Stimulated activated CD4-positive, alpha-beta T cell treated with anti-CD3 and anti-CD28 coated beads, Interleukin-15, amount 100 ng/mL, for 1 hour (primary cell): ENCODE measurements around the gene PITPNM3.
"Not testable (repeated sequence)": the region's sequence is repeated elsewhere in the genome, so short reads cannot be mapped to it uniquely, and the experiment has no call there.

Experiments used
- DNase-seq, 2 donors: peaks; one replicate each; pipeline ENCODE4 v3.0.0-alpha.2; 2020; ENCODE audit warnings: low read depth in 1 of 2, low spot score in 1 of 2

Gene PITPNM3

GRCh38 chr17:6502142-6502541 lies 54.2 kb downstream of the PITPNM3 start:
- no peak for DNase-seq

DNA sequence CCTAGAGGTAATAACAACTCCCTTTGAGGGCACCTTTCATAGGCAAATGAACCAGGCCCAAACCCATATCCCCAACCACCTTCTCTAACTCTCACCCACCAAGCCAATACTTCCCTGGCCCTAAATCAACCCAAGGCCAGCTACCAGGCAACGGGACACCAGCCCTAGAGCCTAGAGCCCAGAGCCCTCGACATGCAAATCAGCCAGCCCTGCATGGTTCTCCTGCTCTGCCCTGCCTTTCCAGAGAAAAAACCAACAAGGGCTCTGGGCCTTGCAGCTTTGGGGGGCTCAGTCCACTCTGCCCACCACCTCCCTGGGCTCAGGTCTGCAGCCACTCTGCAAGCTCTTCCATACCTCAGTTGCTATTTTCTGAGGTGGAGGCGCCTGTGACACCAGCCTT lies 55.0 kb downstream of the PITPNM3 start:
- DNase-seq, result no peak

GRCh38 chr17:6498901-6499540 lies 57.3 kb downstream of the PITPNM3 start:
- DNase-seq, result no peak

DNA sequence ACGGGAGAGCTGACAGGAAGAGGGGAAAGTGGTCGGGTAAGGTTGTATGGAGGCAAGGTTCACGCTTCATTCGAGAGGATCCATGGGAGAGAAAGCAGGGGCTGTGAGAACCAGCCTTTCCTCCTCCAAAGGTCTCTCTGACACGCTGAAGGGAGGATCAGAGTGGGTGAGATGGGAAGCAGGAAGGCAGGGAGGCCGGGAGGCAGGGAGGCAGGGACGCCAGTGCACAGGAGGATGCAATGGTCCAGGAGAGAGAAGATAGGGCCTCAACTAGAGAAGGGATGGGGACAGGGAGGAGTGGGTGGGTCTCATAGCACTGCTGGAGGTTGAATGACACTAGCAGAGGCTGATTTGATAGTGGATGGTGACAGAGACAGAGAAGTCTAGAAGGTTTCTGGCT lies 58.0 kb downstream of the PITPNM3 start:
- DNase-seq, result no peak

DNA sequence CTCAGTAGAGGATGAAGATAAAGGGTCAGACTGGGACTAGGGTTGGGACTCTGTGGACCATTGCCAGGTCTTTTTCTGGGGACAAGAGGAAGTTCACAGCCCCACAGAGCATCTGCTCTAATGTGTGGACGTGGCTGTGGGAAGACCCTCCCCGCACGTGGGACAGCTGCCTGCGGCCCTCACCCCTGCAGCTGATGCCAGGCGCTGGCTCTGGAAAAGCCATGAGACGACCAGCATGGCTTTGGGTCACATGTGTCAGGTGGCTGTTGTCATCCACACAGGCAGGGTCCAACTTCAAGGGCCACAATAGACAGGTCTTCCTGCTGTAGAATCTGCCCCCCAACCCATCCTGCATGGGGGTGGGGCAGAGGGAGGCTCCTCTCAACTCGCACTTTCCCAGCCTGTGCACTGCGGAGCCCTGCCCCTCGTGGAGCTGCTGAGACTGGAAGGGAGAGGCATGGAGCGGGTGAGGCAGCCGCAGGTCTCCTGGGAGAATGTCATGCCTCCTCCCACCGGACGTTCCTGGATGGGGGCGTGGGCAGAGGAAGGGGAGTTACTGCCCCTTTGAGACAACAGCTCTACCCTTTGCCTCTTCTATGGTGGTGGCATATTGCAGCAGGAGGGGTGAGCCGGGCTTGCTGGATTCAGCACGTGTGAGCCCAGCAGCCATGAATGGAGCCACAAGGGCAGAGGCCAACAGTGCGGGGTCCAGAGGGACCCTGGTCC lies 58.7 kb downstream of the PITPNM3 start:
- no peak for DNase-seq

DNA sequence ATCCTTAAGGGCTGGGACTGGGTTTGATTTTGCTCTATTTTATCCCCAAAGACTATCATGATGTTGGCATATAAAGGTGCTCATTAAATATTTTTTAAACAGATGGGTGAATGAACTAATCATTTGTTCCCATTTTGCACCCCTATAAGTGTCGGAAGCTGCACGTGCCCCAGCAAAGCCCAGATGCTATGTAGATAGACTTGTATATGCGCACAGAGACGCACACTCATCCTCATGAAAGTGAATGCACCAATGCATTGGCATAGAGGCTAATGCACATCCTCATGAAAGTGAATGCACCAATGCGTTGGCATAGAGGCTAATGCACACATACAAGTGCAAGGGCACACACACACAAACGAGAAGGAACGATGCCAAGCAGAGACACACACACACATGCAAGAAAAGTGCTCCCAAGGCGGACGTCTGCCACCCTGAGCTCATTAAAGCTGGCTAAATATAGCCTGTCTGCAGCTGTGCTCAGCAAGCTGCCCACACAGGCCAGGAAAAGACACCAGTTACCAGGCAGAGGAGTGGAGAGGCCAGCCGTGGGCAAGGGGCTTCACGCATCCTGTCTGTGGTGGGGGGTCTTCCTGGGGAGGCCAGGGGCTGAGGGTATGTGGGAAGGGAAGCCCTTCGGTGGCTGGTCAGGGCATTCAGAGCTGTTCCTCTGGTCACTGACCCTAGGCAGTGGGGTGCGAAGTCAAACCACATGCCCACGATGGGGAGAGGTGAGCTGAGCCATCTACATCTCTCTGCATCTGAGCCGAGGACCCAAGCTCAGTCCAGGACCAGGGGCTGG lies 59.5 kb downstream of the PITPNM3 start:
- DNase-seq, result no peak

DNA sequence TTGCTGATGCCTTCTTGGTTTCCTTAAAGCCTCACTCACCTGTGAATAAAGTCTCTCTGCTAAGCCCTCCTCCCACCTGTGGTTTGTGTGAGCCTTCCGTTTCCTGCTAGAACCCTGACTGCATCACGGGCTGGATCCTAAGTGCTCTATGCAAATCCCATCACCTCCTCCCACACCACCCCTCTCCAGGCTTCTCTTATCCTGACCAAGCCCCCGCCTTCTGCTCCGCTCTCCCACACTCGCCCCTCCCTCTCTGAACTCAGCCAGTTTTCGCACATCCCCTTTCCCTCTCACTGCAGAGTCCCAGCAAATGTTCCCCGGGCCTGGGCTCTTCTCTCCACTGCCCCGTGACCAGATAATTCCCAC lies 60.3 kb downstream of the PITPNM3 start:
- no peak for DNase-seq

GRCh38 chr17:6495450-6496115 lies 60.8 kb downstream of the PITPNM3 start:
- no peak for DNase-seq

GRCh38 chr17:6494239-6494941 lies 62.0 kb downstream of the PITPNM3 start:
- DNase-seq, result no peak

DNA sequence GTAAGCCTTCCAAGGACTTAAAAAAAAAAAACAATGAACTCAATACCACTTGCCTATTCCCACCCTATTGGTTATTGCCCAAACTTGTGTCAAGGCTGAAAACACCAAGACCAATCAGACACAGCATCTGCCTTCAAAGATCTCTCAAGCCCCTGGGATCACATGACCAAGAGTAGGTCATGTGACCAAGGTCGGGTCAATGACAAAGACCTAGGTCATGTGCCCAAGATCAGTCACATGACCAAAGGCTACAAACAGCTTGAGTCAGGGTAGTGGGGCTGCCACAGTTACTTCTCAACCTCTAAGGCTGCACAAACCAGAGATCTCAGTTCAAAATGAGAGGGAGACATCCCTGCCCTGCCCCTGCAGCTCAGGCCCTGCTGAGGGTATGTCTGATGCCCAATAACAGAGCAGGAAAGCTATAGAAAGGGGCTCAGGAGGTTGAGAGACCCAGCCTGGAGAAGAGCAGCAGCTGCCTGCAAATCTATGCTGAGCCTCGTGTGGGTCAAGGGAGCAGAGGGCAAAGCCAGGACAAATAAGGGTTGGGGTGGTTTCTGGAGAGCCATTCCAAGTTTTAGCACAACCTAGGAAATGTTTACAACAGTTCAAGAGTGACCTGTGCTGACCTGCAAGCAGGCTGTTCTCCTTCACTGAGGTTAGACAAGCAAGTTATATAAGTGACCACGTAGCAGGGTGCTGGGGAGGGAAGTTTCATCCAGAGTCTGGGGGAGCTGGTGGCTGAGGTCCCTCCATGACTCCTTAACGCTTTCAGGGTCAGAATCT lies 63.3 kb downstream of the PITPNM3 start:
- no peak for DNase-seq

DNA sequence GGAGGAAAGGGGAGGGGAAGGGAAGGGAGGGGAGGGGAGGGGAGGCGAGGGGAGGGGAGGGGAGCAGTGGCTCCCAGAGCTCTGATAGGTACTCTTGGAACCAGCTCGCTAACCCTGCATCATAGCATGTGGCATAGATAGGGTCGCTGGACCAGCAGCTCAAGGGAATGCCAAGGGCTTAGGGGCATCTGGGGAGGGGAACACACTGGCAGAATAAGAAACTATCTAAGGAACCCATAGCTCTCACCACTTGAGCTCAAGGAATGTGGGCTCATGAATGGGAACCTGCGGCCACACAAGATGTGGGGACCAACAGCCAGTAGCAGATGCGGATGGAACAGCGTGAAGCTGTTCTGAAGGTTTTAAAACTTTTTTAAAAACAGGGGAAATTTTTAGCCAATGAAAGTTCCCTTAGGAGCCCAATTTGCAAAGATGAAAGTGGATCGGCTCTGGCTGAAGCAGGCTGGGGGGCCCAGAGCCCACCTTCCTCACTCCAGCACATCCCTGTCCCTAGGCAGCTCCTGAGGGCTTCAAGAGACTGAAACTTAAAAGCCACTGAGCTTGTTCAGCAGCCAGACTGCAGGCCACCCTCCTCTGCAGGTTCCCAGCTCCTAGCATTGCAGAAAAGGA lies 65.2 kb downstream of the PITPNM3 start:
- DNase-seq, result no peak

GRCh38 chr17:6489016-6489550 lies 67.3 kb downstream of the PITPNM3 start:
- no peak for DNase-seq

DNA sequence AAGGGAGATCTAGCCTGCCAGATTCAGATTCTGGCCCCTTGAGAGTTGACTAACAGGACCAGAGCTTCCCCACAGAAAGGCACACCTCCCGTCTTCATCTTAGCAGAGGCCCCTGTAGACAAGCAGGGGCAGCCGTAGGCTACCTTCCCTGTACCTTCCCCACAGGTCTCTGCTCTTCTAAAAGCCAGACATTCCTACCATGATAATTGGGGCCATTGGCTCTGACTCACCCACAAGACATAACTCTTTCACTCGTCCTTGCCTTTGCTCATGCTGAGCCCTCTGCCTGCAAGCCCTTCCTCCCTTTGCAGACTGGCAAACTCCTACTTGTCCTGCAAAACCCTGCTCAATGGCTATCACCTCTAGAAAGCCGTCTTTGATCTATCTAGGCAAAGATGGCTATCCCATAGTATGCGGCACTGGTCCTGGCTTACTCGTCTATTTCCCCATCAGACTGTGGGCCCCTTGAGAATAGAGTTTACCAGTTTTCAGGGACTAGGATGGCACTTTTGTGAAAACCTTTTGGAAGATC lies 68.3 kb downstream of the PITPNM3 start:
- DNase-seq, result no peak

DNA sequence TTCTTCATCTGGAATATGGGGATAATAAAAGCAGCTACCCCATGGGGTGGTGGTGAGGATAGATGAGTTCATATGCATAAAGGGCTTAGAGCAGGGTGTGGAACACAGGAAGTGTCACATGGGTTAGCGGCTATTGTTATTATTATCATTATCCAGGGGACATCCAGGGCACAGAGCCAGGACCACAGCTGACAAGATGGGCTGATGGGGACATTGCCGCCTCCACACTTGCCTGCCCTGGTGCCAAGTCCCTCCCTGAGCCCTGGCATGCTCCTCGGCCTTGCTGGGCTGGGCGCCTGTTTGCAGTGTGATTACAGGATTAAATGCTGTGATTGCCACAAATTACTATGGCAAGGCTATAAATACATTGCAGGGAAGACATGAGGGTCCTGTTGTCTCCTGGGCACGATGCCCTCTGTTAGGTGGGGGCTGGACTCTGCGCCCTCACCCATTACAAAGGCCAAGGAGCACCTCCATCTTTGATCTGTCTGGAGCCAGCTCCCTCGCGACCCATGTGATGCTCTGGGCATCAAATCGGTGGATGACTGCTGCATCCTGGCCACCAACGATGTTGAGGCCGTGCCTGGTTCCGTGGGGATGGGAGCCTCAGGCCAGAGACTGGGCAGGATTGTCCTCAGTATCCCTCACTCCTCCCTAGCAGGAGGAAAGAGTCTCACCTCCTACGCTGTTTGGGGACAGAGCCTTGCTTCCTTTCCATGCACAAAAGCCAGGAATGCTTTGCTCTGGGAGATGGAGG lies 68.9 kb downstream of the PITPNM3 start:
- DNase-seq, result no peak

- DNase-seq, result no peak
These were observed 70.5 kb downstream of the PITPNM3 start for GRCh38 chr17:6485646-6486412.

GRCh38 chr17:6483507-6483906 lies 72.8 kb downstream of the PITPNM3 start:
- DNase-seq, result no peak

GRCh38 chr17:6482796-6483195 lies 73.6 kb downstream of the PITPNM3 start:
- not testable (repeated sequence) for DNase-seq

- DNase-seq, result no peak
These were observed 74.3 kb downstream of the PITPNM3 start for GRCh38 chr17:6482105-6482455.
